HEK293T (cell line): ENCODE data around the gene CCR5AS.

Source experiments
- CTCF ChIA-PET: fragments of 350-600 bp; formaldehyde crosslinking; extraction: SDS; loops from one replicate; lab custom pipeline; 2021; ENCODE audit warnings: antibody characterized with exemption, inconsistent platforms; lab: Yijun Ruan, JAX
- POLR2A ChIA-PET: fragments of 350-600 bp; formaldehyde crosslinking; extraction: SDS; loops from one replicate; lab custom pipeline; 2020; ENCODE audit warnings: antibody characterized with exemption, inconsistent platforms; lab: Yijun Ruan, JAX
- DNase-seq: peaks from one replicate; pipeline ENCODE4 v3.0.0; 2012; ENCODE audit warnings: mixed read lengths; ENCODE audit errors: extremely low spot score
- ARNT ChIP-seq: fragments of 450-650 bp; IDR thresholded peaks from 2 replicates; pipeline ENCODE4 v1.6.1; 2017; ENCODE audit warnings: mild to moderate bottlenecking
- BHLHE40 ChIP-seq: fragments of 450-650 bp; IDR thresholded peaks from 2 replicates; pipeline ENCODE4 v1.6.1; 2016; ENCODE audit warnings: mild to moderate bottlenecking, moderate library complexity, borderline replicate concordance
- CTBP1 ChIP-seq: fragments of 450-650 bp; IDR thresholded peaks from 2 replicates; pipeline ENCODE4 v1.6.1; 2016; ENCODE audit warnings: borderline replicate concordance
- ELF4 ChIP-seq: fragments of 450-650 bp; IDR thresholded peaks from 2 replicates; pipeline ENCODE4 v1.6.1; 2017; ENCODE audit warnings: antibody characterized with exemption
- FOXA1 ChIP-seq: fragments of 450-650 bp; IDR thresholded peaks from 2 replicates; pipeline ENCODE4 v1.6.1; 2016; ENCODE audit warnings: mild to moderate bottlenecking
- FOXK2 ChIP-seq: fragments of 450-650 bp; IDR thresholded peaks from 2 replicates; pipeline ENCODE4 v1.6.1; 2016; ENCODE audit warnings: mild to moderate bottlenecking
- FOXM1 ChIP-seq: fragments of 450-650 bp; IDR thresholded peaks from 2 replicates; pipeline ENCODE4 v1.6.1; 2017; ENCODE audit warnings: mild to moderate bottlenecking, borderline replicate concordance
- HDGF ChIP-seq: fragments of 450-650 bp; IDR thresholded peaks from 2 replicates; pipeline ENCODE4 v1.6.1; 2017; ENCODE audit warnings: antibody characterized with exemption, borderline replicate concordance
- L3MBTL2 ChIP-seq: fragments of 450-650 bp; conservative IDR thresholded peaks from 2 replicates; pipeline ENCODE4 v1.6.1; 2016; ENCODE audit warnings: mild to moderate bottlenecking
- NFRKB ChIP-seq: fragments of 450-650 bp; IDR thresholded peaks from 2 replicates; pipeline ENCODE4 v1.6.1; 2016; ENCODE audit warnings: mild to moderate bottlenecking, moderate library complexity
- PKNOX1 ChIP-seq: fragments of 450-650 bp; IDR thresholded peaks from 2 replicates; pipeline ENCODE4 v1.6.1; 2016
- SP1 ChIP-seq: fragments of 450-650 bp; IDR thresholded peaks from 2 replicates; pipeline ENCODE4 v1.6.1; 2017
- SUZ12 ChIP-seq: fragments of 450-650 bp; IDR thresholded peaks from 2 replicates; pipeline ENCODE4 v1.6.1; 2016; ENCODE audit warnings: mild to moderate bottlenecking
- TARDBP ChIP-seq: fragments of 450-650 bp; IDR thresholded peaks from 2 replicates; pipeline ENCODE4 v1.6.1; 2016
- ZNF384 ChIP-seq: fragments of 450-650 bp; IDR thresholded peaks from 2 replicates; pipeline ENCODE4 v1.6.1; 2016

Gene CCR5AS

GRCh38 chr3:46453526-46454208 is 46.8 kb upstream of the CCR5AS start:
- ChIA-PET CTCF (interaction anchor here (1.2 kb wide), 1 partner anchor 9 kb away, joined by 6 read pairs; no protein-coding TSS in a partner anchor), POLR2A (no interaction called here)

GRCh38 chr3:46449755-46450552 is 43.1 kb upstream of the CCR5AS start:
- TF ChIP-seq FOXM1 (no peak), CTBP1 (no peak), FOXA1 (no peak), ARNT (no peak), SUZ12 (no peak), PKNOX1 (no peak), FOXK2 (no peak), ZNF384 (no peak), L3MBTL2 (no peak), SP1 (no peak), TARDBP (no peak), NFRKB (no peak)
- POLR2A ChIA-PET = no interaction called here
- peak; percentile 56 for DNase-seq
- CTCF ChIA-PET = interaction anchor here (0.5 to 1.4 kb wide), 10 partner anchors 10 to 38 kb away, joined by 3 to 8 read pairs (median 4); no protein-coding TSS in a partner anchor

More at GRCh38 chr3:46453526-46454208, 46.8 kb upstream of the CCR5AS start:
- TF ChIP-seq SUZ12 (no peak), PKNOX1 (no peak), CTBP1 (no peak), FOXK2 (no peak), FOXM1 (no peak), SP1 (no peak), L3MBTL2 (no peak), FOXA1 (no peak), TARDBP (no peak), HDGF (no peak), ELF4 (no peak), BHLHE40 (no peak), NFRKB (no peak), ARNT (no peak)
- DNase-seq = no peak

- no peak for DNase-seq
- ChIA-PET POLR2A (no interaction called here), CTCF (interaction anchor here (1.2 to 1.4 kb wide), 2 partner anchors 16 to 22 kb away, joined by 3 to 5 read pairs; no protein-coding TSS in a partner anchor)
- TF ChIP-seq SP1 = no peak
- TF ChIP-seq PKNOX1 = no peak
- no peak for TF ChIP-seq FOXA1
- TF ChIP-seq CTBP1 = no peak
- no peak for TF ChIP-seq TARDBP
- TF ChIP-seq ELF4 = no peak
- no peak for TF ChIP-seq FOXM1
- TF ChIP-seq NFRKB = no peak
These were observed 41.9 kb upstream of the CCR5AS start for GRCh38 chr3:46448721-46449120.

- ChIA-PET POLR2A (no interaction called here), CTCF (no interaction called here)
- DNase-seq = no peak
- no peak for TF ChIP-seq SP1
- no peak for TF ChIP-seq CTBP1
- TF ChIP-seq ARNT = no peak
- TF ChIP-seq PKNOX1 = no peak
- no peak for TF ChIP-seq ZNF384
These were observed 40.5 kb upstream of the CCR5AS start for GRCh38 chr3:46447228-46447985.
